ENCODE measurements around the gene SCN1A.
"Not testable (repeated sequence)": the region's sequence is repeated elsewhere in the genome, so short reads cannot be mapped to it uniquely, and the experiment has no call there.

SCN1A gene

DNA sequence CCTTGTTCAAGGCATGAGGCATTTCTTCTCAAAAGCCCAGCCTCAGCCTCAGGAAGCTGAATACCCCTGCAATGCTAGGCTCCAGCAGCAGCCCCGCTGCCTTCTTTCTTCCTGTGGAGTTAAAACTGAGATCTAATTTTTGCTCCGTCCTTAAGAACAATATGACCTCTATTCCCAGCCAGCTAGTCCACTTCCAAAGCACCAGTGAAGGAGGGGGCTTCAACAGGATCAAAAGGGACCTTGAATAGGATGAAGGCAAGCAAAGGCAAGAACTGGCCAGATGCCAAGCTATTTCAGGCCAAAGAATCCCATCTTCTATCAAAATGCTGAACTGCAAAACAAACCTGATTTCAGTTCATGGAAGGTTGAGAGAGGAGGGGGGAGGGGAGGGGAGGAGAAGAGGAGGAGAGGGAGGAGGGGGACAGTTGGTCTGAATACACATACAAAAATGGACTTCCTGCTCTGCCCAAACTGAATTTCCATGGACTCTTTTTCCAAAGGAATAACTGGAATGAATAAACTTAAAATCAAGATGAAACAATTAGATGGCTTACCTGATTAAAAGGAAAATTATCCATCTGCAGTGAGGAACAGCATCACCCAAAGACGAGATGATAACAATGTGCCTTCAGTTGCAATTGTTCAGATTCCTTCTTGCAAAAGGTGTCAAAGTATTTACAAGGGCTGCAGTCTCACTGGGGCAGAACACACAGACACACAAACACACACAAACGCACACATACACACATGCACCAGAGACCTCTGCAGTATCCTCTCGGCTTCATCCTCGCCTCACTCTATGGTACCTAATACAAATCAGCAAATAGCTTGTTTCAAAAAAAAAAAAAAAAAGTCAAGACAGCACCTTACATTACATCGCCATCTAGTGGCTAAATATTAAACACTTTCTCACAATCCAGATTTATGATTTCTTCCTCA, at the start of gene SCN1A:
Gene SCN1A, minus strand, starts transcription at position 804 of the 939 bp plus-strand sequence. CDS start 54,399 bp downstream, outside the sequence.
- peak; percentile 39 for DNase-seq (ENCODE audit: low spot score)

GRCh38 chr2:166173263-166173662, 45.4 kb upstream of the SCN1A start:
- DNase-seq (ENCODE audit: low spot score): no peak

GRCh38 chr2:166171216-166171615, 43.4 kb upstream of the SCN1A start:
- no peak for DNase-seq (ENCODE audit: low spot score)

GRCh38 chr2:166170356-166170755, 42.5 kb upstream of the SCN1A start:
- DNase-seq (ENCODE audit: low spot score): peak; percentile 4

DNA sequence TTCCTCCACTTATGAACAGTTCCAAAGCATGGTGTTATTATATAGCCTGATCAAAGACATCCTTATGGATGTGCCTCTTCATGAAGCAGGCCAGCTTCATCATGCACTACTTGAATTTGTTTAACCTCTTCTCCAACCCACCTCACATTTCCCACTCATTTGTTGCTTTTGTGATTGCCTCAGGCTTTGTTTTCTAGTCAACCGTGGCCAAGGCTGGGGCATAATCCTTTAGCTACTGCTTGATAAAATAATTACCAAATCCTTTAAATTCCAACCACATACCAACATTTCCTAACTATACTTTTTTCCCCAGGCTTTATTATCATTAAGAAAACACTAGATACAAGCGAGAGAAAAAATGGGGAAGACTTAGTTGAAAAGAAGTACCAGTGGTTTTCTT, 39.6 kb upstream of the SCN1A start:
- DNase-seq (ENCODE audit: low spot score): no peak

DNA sequence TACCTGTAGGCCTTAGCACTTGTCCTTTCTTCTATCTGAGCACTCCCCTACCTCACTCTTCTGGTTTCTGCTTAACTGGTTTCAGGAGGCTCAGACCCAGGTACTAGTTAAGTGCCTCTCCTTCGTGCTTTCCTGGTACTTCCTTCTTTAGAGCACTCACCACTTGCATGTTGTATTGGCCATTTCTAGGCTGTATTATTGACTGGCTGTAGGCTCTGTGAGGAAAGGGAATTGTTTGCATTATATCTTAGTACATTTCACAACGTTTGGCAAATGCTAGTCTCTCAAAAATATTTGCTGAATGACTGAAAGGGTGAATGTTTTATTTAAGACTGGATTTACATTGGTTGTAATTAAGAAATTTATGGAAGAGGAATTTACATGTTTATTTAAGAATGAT, 36.0 kb upstream of the SCN1A start:
- no peak for DNase-seq (ENCODE audit: low spot score)

DNA sequence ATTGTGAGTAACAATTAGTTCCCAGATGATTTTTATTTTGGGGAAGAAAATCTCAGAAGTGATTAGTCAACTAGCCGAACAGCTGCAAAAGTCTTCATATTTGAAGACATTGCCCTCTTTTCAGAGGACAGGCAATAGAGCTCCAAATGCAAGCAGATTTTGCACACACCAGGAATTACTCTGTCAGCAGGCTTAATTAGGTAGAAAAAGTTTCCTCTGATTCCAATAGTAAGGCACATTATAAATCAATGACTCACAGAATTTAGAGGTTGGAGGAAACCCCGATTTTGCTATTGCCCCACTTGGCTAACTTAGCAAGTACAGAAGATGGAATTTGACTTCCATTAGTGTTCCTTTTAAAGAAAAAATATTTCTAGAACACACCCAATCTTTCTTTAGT, 30.7 kb upstream of the SCN1A start:
- no peak for DNase-seq (ENCODE audit: low spot score)

DNA sequence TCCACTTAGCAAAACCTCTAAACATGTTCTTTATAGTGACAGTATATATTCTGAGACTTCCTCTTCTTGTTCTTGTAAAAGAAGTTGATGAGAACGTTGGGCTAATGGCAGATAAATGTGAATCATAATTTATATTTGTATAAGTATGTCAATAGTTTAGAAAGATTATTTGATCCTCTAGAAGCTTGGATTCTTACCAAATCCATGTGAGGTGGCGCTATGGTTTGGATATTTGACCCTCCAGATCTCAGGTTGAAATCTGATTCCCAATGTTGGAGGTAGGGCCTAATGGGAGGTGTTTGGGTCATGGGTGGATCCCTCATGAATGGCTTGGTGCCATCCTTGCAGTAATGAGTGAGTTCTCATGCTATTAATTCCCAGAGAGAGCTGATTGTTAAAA, 29.8 kb upstream of the SCN1A start:
- DNase-seq (ENCODE audit: low spot score): no peak

- DNase-seq (ENCODE audit: low spot score): no peak
Measured at GRCh38 chr2:166156985-166157490, 29.2 kb upstream of the SCN1A start.

DNA sequence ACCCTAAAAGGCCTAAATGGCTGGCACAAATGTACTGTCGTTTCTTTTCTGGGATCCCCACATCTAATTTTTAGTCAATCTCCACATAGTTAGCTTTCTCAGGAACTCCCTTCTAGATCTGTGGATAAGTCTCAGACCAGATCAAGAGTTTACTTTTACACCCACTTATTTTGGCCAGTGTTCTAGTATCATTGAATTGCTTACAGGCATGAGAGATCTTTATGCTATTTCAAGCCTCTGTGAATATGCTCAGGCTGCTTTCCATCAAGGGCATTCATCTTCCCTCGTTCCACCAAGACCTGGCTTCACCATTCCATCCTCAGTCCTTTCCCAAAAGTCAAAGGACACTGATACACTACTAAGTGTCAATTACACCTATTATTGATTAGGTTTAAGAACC, 27.8 kb upstream of the SCN1A start:
- DNase-seq (ENCODE audit: low spot score): no peak

- no peak for DNase-seq (ENCODE audit: low spot score)
Measured at GRCh38 chr2:166154685-166155338, 27.0 kb upstream of the SCN1A start.

- no peak for DNase-seq (ENCODE audit: low spot score)
Measured at GRCh38 chr2:166152064-166152463, 24.2 kb upstream of the SCN1A start.

DNA sequence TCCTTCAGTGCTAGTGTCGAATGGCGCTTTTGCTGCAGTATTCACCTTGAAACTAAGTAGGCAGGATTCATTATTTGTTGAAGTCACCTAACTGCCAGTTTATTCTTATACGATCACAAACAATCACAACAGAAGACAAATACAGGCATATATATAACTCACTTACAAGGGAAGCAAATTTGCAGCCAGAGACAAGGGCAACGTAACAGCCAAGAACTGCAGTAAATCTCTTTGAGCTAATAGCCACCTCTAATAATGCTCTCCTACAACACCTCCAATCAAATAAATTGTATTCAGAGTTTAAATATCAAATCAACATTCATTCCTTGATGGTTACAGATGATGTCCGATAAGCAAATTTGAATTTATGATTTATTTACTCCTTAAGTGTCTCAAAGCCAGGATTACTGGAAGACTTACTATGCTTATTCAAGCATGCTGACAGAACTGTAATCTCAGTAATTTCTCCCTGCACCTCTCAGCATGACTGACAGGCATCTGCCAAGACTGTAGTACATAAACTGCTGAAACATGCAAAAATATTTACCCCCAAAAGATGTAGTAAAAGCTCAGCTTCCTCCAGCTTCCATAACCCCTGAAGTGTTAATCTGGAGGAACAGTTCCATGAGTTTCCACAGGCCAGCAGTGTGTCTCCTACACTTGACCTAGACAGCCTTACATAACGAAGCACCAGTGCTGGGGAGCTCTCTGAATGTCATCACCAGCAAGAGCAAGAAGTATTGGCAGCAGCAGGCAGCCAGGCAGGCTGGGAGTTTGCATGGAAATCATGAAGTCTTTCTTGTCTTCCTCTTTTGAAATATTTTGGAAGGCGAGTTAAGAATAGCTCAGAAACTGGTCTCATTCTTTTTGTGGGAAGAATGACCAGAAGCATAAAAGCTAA, 20.9 kb upstream of the SCN1A start:
- no peak for DNase-seq (ENCODE audit: low spot score)

DNA sequence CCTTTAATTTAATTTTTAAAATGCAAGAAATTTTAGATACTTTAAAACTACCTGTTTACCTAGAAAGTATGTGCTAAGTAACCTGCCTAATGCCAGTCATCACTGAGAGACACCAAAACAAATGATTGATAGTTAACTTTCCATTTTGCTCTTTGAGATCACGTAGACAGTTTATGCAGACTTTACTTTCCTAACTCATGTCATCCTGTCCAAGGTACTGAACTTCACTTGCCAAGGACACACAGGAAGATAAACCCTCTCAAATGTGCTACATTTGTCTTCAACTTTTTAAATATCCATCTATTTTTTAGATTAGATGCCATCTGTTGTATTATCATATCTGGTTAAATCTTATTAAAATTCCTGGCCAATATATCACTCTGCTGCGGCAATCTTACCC, 20.1 kb upstream of the SCN1A start:
- no peak for DNase-seq (ENCODE audit: low spot score)

DNA sequence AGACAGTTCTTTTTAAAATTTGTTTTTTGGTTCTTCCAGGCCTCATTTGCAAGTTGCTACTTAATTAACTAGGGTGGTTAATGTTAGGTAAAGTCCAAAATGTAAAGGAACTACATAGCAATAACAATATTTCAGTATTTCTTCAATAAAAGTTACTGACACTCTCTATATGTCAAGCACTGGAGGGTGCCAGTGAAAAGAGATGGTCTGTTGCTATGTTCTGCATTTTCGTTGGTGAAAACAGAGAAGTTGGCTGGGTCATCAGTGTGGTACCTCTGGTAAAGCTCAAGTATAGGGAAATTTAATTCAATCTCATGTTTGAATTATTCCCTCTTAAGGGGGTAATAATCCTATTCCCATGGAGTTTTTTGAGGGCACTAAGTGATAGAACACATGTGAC, 16.3 kb upstream of the SCN1A start:
- DNase-seq (ENCODE audit: low spot score): no peak

DNA sequence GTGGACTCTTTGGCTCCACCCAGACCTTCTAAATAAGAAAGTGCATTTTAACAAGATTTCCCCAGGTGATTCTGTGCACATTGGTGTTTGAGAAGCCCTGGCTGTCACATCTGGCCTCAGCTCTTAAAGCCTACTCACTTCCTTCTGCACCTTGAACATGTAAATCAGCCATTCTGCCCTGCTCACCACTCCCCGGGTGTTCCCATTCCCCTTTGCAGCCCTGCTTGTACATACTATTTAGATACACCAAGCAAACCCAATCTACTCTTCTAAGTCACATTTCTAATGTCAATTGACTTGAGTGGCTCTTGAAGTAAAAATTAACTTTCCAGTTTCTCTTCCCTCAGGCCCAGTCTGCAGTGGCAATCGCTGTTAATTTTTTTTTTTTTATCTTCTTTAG, 13.1 kb upstream of the SCN1A start:
- DNase-seq (ENCODE audit: low spot score): no peak

DNA sequence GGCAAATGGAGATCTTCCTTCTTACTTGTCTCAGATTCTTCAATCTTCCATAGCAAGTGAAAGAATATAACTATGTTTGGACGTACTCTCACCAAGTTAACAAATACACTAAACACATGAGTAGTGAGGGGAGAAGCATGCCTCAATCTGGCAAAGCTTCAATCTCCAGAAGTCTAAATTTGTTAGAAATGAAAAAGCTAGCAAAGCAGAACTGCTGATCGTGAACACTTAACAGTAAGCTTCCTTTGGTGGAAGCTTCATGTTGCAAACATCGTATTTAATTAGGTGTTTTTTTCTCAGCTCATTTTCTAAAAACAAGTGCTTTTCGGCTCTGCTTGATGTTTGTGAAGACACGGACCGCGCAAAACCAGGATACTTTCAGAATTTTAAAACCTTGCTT, 12.7 kb upstream of the SCN1A start:
- DNase-seq (ENCODE audit: low spot score): no peak

- DNase-seq (ENCODE audit: low spot score): not testable (repeated sequence)
Measured at GRCh38 chr2:166139479-166139878, 11.7 kb upstream of the SCN1A start.

- no peak for DNase-seq (ENCODE audit: low spot score)
Measured at GRCh38 chr2:166138667-166139066, 10.8 kb upstream of the SCN1A start.

GRCh38 chr2:166138144-166138543, 10.3 kb upstream of the SCN1A start:
- no peak for DNase-seq (ENCODE audit: low spot score)

DNA sequence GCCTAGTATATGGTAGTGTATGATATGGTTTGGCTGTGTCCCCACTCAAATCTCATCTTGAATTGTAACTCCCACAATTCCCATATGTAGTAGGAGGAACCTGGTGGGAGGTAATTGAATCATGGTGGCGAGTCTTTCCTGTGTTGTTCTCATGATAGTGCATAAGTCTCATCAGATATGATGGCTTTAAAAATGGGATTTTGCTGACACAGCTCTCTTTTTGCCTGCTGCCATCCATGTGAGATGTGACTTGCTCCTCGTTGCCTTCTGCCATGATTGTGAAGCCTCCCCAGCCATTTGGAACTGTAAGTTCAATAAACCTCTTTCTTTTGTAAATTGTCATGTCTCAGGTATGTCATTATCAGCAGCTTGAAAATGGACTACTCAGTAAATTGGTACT, 9.5 kb upstream of the SCN1A start:
- no peak for DNase-seq (ENCODE audit: low spot score)

DNA sequence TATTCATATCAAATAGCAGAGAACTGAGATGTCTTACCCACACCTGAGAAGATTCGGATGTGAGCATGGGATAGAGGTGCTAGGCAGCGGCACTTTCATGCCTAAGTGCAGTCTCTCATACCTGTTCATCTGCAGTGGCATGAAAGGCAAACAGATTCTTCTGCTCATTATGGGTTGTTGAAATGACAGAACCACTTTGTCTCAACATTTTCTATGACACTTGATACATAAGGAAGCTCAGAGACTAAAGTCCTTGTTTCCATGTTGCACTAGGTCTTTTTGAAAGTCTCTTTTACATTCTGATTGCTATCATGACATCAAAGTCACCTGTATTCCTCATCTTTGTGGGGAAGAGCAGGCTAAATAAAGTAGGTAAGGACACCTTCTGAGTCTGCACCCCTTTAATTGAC, 8.0 kb upstream of the SCN1A start:
- no peak for DNase-seq (ENCODE audit: low spot score)

All from activated CD4-positive, alpha-beta T cell treated with anti-CD3 and anti-CD28 coated beads, Interleukin-2, Interleukin-4, amounts not matched to agents 100 ng/mL and 50 ng/mL, durations not matched to agents 16 hours and 8 hours (primary cell).